IPS DF 4.7 (cell line): ENCODE data around the gene SMAD5.

Experiments
- DNase-seq: peaks from one replicate; pipeline ENCODE4 v3.0.0-alpha.2; 2013; ENCODE audit warnings: low spot score; ENCODE audit errors: extremely low read depth

The SMAD5 gene

DNA sequence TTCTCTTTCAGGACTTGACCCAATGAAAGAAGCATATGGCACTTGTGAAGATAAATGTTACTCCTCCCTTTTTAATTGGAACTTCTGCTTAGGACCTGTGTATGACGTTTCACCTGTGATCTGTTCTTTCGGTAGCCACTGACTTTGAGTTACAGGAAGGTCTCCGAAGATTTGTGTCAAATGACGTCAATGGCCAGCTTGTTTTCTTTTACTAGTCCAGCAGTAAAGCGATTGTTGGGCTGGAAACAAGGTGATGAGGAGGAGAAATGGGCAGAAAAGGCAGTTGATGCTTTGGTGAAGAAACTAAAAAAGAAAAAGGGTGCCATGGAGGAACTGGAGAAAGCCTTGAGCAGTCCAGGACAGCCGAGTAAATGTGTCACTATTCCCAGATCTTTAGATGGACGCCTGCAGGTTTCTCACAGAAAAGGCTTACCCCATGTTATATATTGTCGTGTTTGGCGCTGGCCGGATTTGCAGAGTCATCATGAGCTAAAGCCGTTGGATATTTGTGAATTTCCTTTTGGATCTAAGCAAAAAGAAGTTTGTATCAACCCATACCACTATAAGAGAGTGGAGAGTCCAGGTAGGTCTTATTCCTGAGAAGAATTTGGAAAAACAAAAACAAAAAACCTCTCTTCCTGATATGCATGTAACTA is 21.1 kb downstream of the SMAD5 start:
- DNase-seq = no peak

DNA sequence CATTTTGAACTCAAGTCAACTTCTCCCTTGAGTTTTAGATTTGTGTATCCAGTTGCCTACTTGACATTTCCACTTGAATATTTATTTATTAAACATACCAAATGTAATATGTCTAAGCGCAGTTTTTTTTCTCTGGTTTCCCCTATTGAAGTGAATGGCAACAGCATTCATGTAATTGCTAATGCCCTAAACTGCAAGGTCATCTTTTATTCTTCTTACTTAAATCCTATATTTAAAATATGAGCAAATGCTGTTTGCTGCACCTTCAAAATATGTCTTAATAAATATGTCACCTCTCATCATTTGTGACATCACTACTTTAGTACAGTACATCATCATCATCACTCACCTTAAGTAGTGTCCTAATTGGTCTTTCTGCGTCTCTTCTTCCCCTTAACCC is 22.4 kb downstream of the SMAD5 start:
- no peak for DNase-seq

DNA sequence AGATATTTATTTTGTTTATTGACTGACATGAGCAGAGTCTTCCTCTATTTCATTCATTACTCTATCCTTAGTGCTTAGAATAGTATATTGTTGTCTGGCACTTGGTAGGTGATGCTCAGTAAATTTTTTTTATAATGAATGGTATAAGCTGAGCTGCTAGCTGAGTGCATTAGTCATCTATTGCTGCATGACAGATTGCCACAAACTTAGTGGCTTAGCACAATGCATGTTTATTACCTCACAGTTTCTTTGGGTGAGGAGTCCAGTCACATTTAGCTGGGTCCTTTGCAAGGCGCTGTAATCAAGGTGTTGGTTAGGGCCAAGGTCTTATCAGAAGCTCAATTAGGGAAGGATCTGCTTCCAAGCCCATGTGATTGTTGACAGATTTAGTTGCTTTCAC is 23.1 kb downstream of the SMAD5 start:
- no peak for DNase-seq

DNA sequence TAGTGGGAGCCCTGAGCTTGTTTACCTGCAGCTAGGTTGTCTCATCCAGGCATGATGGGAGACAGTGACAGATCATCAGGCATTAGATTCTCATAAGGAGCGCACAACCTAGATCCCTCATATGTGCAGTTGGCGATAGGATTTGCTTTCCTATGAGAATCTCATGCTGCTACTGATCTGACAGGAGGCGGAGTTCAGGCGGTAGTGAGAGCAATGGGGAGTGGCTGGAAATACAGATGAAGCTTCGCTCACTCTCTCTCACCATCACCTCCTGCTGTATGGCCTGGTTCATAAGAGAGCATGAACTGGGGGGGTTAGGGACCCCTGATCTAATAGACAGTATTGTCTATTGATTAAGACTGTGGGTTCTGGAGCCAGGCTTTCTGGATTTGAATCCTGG is 24.9 kb downstream of the SMAD5 start:
- no peak for DNase-seq

- DNase-seq = no peak
Measured at GRCh38 chr5:136159457-136159856, 26.8 kb downstream of the SMAD5 start.

- no peak for DNase-seq
Measured at GRCh38 chr5:136162008-136162407, 29.4 kb downstream of the SMAD5 start.

- no peak for DNase-seq
Measured at GRCh38 chr5:136164226-136164625, 31.6 kb downstream of the SMAD5 start.

GRCh38 chr5:136166909-136167308 is 34.3 kb downstream of the SMAD5 start:
- no peak for DNase-seq

- no peak for DNase-seq
Measured at GRCh38 chr5:136169218-136169617, 36.6 kb downstream of the SMAD5 start.

DNA sequence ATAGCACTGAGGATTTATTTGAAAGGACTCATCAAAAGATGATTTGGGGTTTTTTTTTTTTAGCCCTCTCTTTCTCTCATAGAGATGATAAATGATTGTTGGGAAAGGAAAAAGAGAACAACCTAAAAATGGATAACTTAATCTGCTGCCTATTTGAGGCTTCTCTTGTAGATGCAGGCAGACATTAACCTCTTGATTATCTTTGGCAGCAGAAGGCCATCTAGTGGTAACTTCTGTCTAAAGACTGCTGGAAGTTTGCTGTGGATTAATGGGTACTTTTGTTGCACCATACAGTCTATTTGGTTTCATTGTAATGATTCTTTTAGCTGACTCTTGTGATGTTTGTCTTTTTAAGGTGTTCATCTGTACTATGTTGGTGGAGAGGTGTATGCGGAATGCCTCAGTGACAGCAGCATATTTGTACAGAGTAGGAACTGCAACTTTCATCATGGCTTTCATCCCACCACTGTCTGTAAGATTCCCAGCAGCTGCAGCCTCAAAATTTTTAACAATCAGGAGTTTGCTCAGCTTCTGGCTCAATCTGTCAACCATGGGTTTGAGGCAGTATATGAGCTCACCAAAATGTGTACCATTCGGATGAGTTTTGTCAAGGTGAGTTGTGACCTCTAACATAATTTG is 41.5 kb downstream of the SMAD5 start:
- no peak for DNase-seq

GRCh38 chr5:136182618-136183017 is 50.0 kb downstream of the SMAD5 start:
- no peak for DNase-seq

DNA sequence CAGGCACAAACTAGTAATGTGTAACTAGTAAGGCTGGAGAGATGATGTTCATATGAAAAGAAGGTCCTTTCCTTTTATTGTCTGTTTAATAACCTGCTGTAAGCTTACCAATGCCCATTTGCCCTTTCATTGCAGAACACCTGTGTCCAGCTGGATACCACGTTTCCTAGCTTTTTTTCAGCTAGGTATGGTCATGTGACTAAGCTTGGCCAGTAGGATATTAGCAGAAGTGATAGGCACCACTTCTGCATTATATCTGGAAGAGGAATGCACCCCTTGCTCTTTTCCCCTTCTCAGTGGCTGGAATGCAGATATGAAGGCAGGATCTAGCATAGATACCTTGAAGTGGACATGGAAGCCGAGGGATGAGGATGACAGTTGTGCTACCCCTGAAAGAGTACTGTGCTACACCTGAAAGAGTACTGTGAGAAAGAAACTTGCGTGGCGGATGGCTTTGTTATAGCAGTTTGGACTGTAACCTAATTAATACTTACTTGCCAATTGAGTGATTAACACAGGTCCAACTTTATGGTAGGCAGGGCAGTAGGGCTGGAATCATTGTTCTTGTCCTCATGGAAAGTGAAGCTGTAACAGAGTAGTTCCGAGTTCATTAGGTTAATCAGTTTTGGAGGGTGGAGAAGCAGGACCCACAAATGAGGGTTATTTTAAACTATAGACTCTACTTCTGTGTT is 53.5 kb downstream of the SMAD5 start:
- no peak for DNase-seq

DNA sequence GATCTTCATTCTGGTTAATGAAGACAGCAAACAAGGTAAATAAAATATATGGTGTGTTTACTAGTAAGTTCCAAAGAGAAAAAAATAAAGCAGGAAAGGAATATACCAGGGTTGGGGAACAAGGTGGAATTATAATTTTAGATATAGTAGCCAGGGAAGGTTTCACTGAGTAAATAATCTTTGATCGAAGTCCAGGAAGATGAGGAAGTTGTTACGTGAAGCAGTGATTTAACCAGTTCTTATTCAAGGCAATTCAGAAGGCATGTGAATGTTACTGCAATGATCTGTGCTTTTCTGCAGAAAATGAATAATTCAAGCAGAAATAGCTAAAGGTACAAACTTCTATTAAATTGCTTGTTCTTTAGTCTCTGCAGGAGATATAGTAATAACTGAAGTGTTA is 54.2 kb downstream of the SMAD5 start:
- no peak for DNase-seq

GRCh38 chr5:136188859-136189258 is 56.2 kb downstream of the SMAD5 start:
- DNase-seq = no peak

DNA sequence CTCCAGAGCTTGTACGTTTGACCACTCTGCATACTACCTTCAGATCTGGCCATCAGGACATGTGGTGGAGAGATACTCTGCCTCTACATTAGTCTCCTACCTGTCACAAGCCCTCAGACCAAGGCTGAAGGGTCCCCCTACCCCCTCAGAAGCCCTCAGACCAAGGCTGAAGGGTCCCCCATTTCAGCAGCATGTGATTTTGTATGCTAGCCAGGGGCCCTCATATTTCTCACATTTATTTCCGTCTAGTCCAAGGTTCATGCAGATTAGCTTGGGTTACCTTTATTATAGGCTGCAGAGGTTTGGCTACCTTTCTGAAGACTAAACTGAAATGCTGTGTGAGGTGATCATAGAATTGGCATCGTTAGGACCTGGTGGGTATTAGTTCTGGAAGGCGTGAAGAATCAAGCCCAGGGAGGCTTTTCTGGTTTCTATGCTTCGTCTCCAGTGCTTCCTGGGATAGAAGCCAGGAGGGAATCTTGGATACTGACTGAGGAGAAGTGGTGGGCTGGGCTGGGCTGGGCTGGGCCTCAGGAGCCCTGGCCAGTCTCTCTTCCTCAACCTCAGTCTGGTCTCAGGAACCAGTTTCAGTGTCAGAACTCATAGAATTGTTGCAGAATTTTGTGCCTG is 57.6 kb downstream of the SMAD5 start:
- DNase-seq = no peak

DNA sequence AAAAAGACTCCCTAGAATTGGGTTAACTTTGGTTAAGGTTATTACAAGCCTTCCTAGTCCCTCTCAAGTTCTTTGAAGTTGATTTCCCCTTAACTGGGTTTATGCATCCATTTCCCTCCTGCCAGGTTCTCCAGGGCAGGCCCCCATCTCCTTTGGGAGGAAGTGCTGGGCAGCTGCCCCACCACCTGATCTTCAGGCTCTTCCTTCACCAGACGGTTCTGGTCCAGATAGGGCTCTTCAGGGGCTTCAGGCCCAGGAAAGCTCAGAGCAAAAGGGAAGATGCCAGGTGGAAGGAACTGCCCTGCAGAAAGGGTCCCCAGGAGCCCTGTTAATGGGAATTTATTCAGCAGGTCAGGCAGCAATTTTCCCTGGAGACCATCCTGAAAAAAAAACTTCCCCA is 58.3 kb downstream of the SMAD5 start:
- DNase-seq = no peak

GRCh38 chr5:136191304-136192014 is 58.8 kb downstream of the SMAD5 start:
- no peak for DNase-seq

GRCh38 chr5:136192015-136192525 is 59.4 kb downstream of the SMAD5 start:
- no peak for DNase-seq

DNA sequence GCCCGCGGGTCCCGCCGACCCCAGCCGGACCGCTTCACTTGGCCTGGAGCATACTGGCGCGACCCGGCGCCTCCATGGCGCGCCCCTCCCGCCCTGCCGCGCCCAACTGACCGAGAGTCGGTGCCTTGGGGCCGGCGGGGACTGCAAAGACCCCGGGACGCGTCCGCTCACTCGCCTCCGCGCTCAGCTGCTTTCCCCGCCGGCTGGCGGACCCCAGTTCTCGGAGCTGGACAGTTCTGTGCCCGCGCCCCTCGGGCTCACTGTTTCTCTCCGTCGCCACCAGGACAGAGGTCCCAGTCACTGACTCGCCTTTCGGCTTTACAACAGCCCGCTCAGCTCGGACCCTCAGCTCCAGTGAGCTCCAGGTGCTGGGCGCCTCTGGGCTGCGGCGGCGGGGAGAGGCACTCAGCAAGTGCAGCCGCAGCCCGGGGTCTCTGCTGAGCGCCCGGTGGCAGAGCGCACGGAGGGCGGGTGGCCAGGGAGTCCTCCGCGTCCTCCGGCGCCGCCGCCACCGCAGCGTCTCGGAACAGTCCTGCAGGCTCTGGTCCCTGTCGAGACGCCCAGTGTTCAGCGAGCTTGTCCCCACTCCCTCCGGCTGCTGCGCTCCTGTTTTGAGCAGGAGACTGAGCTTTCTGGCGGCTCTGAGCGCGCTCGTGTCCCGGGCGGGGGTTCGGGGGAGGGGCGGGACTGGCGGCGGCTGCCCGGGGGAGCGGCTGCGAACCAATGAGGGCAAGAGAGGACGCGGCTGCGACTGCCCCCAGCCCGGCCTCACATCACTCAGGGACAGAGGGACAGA is 60.1 kb downstream of the SMAD5 start, which contains the start of gene SMIM32:
Gene SMIM32, minus strand, starts transcription at position 637 of the 796 bp plus-strand sequence. CDS start 638 bp downstream, outside the sequence.
- DNase-seq = no peak

- DNase-seq = no peak
Measured at GRCh38 chr5:136193322-136193935, 60.8 kb downstream of the SMAD5 start.
